ENCODE data around the gene MAMLD1. TPM values are rescaled to one million over a fixed set of nuclear protein-coding genes. Genes with fewer than 3 reads are reported as not detected.

The MAMLD1 gene
- total RNA-seq, 2 donors from 2014 or later = 0.44 to 0.68 TPM

- no peaks in the 10 kb centered on the region for H3K4me1 ChIP-seq (ENCODE audit: control insufficient read depth, insufficient read depth, low read length)
- Mint-ChIP-seq H3K9me3 (peaks cover 49% of the 10 kb centered on the region), H3K4me1 (peaks cover 2% of the 10 kb centered on the region), H3K27me3 (ENCODE audit: insufficient read depth) (peaks cover 61% of the 10 kb centered on the region), H3K4me3 (no peak overlapping the region), H3K36me3 (ENCODE audit: low read depth) (no peaks in the 10 kb centered on the region), H3K27ac (no peak overlapping the region)
- 72 to 94% methylated on average over 2 to 3 of the region's 3 CpGs for WGBS, 2 experiments (ENCODE audit: insufficient coverage in 1 of 2, insufficient read length in 1 of 2)
- no peak overlapping the region for H3K4me3 ChIP-seq (ENCODE audit: low read length)
- no peak overlapping the region for H3K9ac ChIP-seq (ENCODE audit: extremely low read depth, low read length, poor library complexity, severe bottlenecking)
- H3K27me3 ChIP-seq (ENCODE audit: control insufficient read depth, insufficient read depth, low read length, poor library complexity, severe bottlenecking) = peaks cover 10% of the 10 kb centered on the region
- no peaks in the 10 kb centered on the region for H3K36me3 ChIP-seq (ENCODE audit: control insufficient read depth, insufficient read depth, low read length)
- no peak for DNase-seq
- no peak overlapping the region for H3K27ac ChIP-seq (ENCODE audit: low read depth, low read length)
- no peaks in the 10 kb centered on the region for H3K9me3 ChIP-seq (ENCODE audit: control insufficient read depth, low read length)
- no peak for TF ChIP-seq CTCF (conservative IDR thresholded peaks at IDR 0.05)
Measured at GRCh38 chrX:150551963-150552362, 188.8 kb downstream of the MAMLD1 start.

- H3K27me3 Mint-ChIP-seq (ENCODE audit: insufficient read depth) = peaks cover 7% of the 10 kb centered on the region
- H3K27ac Mint-ChIP-seq = no peak overlapping the region
- Histone ChIP-seq H3K9ac (ENCODE audit: extremely low read depth, low read length, poor library complexity, severe bottlenecking) (no peak overlapping the region), H3K9me3 (ENCODE audit: control insufficient read depth, low read length) (no peaks in the 10 kb centered on the region), H3K27ac (ENCODE audit: low read depth, low read length) (no peak overlapping the region), H3K4me3 (ENCODE audit: low read length) (no peak overlapping the region), H3K36me3 (ENCODE audit: control insufficient read depth, insufficient read depth, low read length) (no peaks in the 10 kb centered on the region), H3K27me3 (ENCODE audit: control insufficient read depth, insufficient read depth, low read length, poor library complexity, severe bottlenecking) (no peaks in the 10 kb centered on the region), H3K4me1 (ENCODE audit: control insufficient read depth, insufficient read depth, low read length) (no peaks in the 10 kb centered on the region)
- no peaks in the 10 kb centered on the region for H3K36me3 Mint-ChIP-seq (ENCODE audit: low read depth)
- TF ChIP-seq CTCF (conservative IDR thresholded peaks at IDR 0.05) = no peak
- WGBS, 2 experiments (ENCODE audit: insufficient coverage in 1 of 2, insufficient read length in 1 of 2) = 28 to 30% methylated on average over 5 to 7 of the region's 7 CpGs
- H3K4me1 Mint-ChIP-seq = peaks cover 5% of the 10 kb centered on the region
- peaks cover 44% of the 10 kb centered on the region for H3K9me3 Mint-ChIP-seq
- DNase-seq = peak; percentile 57
- H3K4me3 Mint-ChIP-seq = no peak overlapping the region
Measured at GRCh38 chrX:150558424-150558823, 195.3 kb downstream of the MAMLD1 start.

Other genes starting within 250 kb of the MAMLD1 start
- gene MTM1, start 205.3 kb downstream of the MAMLD1 start, total RNA-seq = 1 to 10 TPM; 5.9 to 9.8 TPM

Data from endodermal cell (in vitro differentiated cells).